Liver (tissue), 9 donors: ENCODE results near the gene DNAJC4. TPM values are rescaled to one million over a fixed set of nuclear protein-coding genes. Genes with fewer than 3 reads are reported as not detected.

ENCODE experiments used
- DNase-seq: peaks from one replicate; pipeline ENCODE4 v3.0.0-alpha.2; 2017; ENCODE audit warnings: low spot score
- H3K27ac ChIP-seq, 2 donors: one replicate each; pipeline ENCODE4 v1.7.0; 2013; ENCODE audit warnings: inconsistent platforms in 2 of 2, low read length in 2 of 2, control low read depth in 1 of 2, low read depth in 1 of 2, mild to moderate bottlenecking in 1 of 2
- H3K27me3 ChIP-seq, 4 donors: one replicate each; pipeline versions ENCODE4 v1.6.1 to v1.7.0; 2013; ENCODE audit warnings: low read length in 3 of 4, inconsistent platforms in 1 of 4, mild to moderate bottlenecking in 1 of 4, moderate library complexity in 1 of 4; ENCODE audit not compliant: control insufficient read depth in 4 of 4, insufficient read depth in 4 of 4
- H3K36me3 ChIP-seq, 4 donors: one replicate each; pipeline versions ENCODE4 v1.6.1 to v1.7.0; 2013; ENCODE audit warnings: low read length in 3 of 4, mild to moderate bottlenecking in 3 of 4, low read depth in 1 of 4, moderate library complexity in 1 of 4; ENCODE audit not compliant: control insufficient read depth in 4 of 4, insufficient read depth in 3 of 4
- H3K4me1 ChIP-seq, 4 donors: one replicate each; pipeline versions ENCODE4 v1.6.1 to v1.7.0; 2013; ENCODE audit warnings: low read length in 3 of 4, mild to moderate bottlenecking in 3 of 4, moderate library complexity in 1 of 4; ENCODE audit not compliant: control insufficient read depth in 4 of 4, insufficient read depth in 4 of 4
- H3K4me3 ChIP-seq, 3 donors: one replicate each; pipeline versions ENCODE4 v1.6.1 to v1.7.0; 2013; ENCODE audit warnings: low read length in 3 of 3, control low read depth in 1 of 3, low read depth in 1 of 3, mild to moderate bottlenecking in 1 of 3
- H3K9ac ChIP-seq, 2 donors: one replicate each; pipeline ENCODE4 v1.7.0; 2013; ENCODE audit warnings: low read length in 2 of 2, mild to moderate bottlenecking in 2 of 2, moderate library complexity in 2 of 2, control low read depth in 1 of 2, low read depth in 1 of 2
- H3K9me3 ChIP-seq, 4 donors: one replicate each; pipeline versions ENCODE4 v1.6.1 to v1.7.0; 2013; ENCODE audit warnings: low read length in 3 of 4; ENCODE audit not compliant: control insufficient read depth in 4 of 4
- EGR1 ChIP-seq, 2 donors: IDR thresholded peaks; 2 replicates each; pipeline ENCODE4 v1.6.1; 2016 to 2018; ENCODE audit warnings: antibody characterized with exemption in 2 of 2, low read depth in 2 of 2
- FOXA1 ChIP-seq: IDR thresholded peaks from 2 replicates; pipeline ENCODE4 v1.6.1; 2016; ENCODE audit warnings: antibody characterized with exemption
- FOXA2 ChIP-seq: IDR thresholded peaks from 2 replicates; pipeline ENCODE4 v1.6.1; 2016; ENCODE audit warnings: antibody characterized with exemption
- GABPA ChIP-seq, 2 donors: IDR thresholded peaks in 1 of 2; conservative IDR thresholded peaks in 1 of 2; 2 replicates each; pipeline ENCODE4 v1.6.1; 2016; ENCODE audit warnings: antibody characterized with exemption in 2 of 2, mild to moderate bottlenecking in 1 of 2, moderate library complexity in 1 of 2
- HNF4A ChIP-seq, 2 donors: conservative IDR thresholded peaks; 2 replicates each; pipeline ENCODE4 v1.6.1; 2016; ENCODE audit warnings: antibody characterized with exemption in 2 of 2, mild to moderate bottlenecking in 2 of 2
- HNF4G ChIP-seq: IDR thresholded peaks from 2 replicates; pipeline ENCODE4 v1.6.1; 2016; ENCODE audit warnings: antibody characterized with exemption
- JUND ChIP-seq, 2 donors: IDR thresholded peaks; 2 replicates each; pipeline ENCODE4 v1.6.1; 2016; ENCODE audit warnings: antibody characterized with exemption in 2 of 2
- NR2F2 ChIP-seq: IDR thresholded peaks from 2 replicates; pipeline ENCODE4 v1.6.1; 2016; ENCODE audit warnings: antibody characterized with exemption
- RAD21 ChIP-seq, 2 donors: IDR thresholded peaks; 2 replicates each; pipeline ENCODE4 v1.6.1; 2016; ENCODE audit warnings: antibody characterized with exemption in 2 of 2, mild to moderate bottlenecking in 2 of 2
- RXRA ChIP-seq, 2 donors: IDR thresholded peaks; 2 replicates each; pipeline ENCODE4 v1.6.1; 2017 to 2018; ENCODE audit warnings: antibody characterized with exemption in 2 of 2, mild to moderate bottlenecking in 1 of 2
- SP1 ChIP-seq: IDR thresholded peaks from 2 replicates; pipeline ENCODE4 v1.6.1; 2018; ENCODE audit warnings: antibody characterized with exemption, mild to moderate bottlenecking
- TAF1 ChIP-seq: conservative IDR thresholded peaks from 2 replicates; pipeline ENCODE4 v1.6.1; 2016; ENCODE audit warnings: antibody characterized with exemption, mild to moderate bottlenecking
- YY1 ChIP-seq: IDR thresholded peaks from 2 replicates; pipeline ENCODE4 v1.6.1; 2016; ENCODE audit warnings: antibody characterized with exemption, mild to moderate bottlenecking
- WGBS: extraction: QIAGEN DNeasy Blood & Tissue Kit; methylation state at CpG from one replicate; pipeline ENCODE4 v1.1.7; 2013; 5-methylcytosine and 5-hydroxymethylcytosine counted together
- polyA plus RNA-seq, 2 donors: library from polyadenylated mRNA; stranded (reverse) in 1 of 2; unstranded in 1 of 2; fragments of 200-250 nt in 1 of 2; fragments of >200 nt in 1 of 2; fragmentation: Nextera tagmentation in 1 of 2; extraction: Ambion mirVana in 1 of 2; gene quantifications; one replicate each; pipeline versions ENCODE4 v1.2.1 to v1.2.3, GENCODE V29; 2013 to 2015
- total RNA-seq, 2 donors: library from RNA; depleted of rRNA; stranded (reverse); fragments of >200 nt; gene quantifications; one replicate each; pipeline ENCODE4 v1.2.3, GENCODE V29; 2014
- TF ChIP-seq, protein P1 (sequence below): IDR thresholded peaks from 2 replicates; pipeline ENCODE4 v1.6.1; 2016; ENCODE audit warnings: antibody characterized with exemption
- TF ChIP-seq, protein P2 (sequence below): IDR thresholded peaks from 2 replicates; pipeline ENCODE4 v1.6.1; 2016; ENCODE audit warnings: antibody characterized with exemption
- TF ChIP-seq, protein P3 (sequence below): fragments of 150-350 bp; IDR thresholded peaks from 2 replicates; pipeline ENCODE4 v1.5.1; 2017; ENCODE audit warnings: improper control_type of control experiment, low read depth, low read length; ENCODE audit not compliant: missing input control
- TF ChIP-seq, protein P4 (sequence below): IDR thresholded peaks from 2 replicates; pipeline ENCODE4 v1.6.1; 2016; ENCODE audit warnings: antibody characterized with exemption
- TF ChIP-seq, protein P5 (sequence below): IDR thresholded peaks from 2 replicates; pipeline ENCODE4 v1.6.1; 2016; ENCODE audit warnings: antibody characterized with exemption, mild to moderate bottlenecking
- donor health status: healthy.
- donor health status: healthy.
- donor health status: healthy.
- donor health status: healthy.
- donor health status: healthy.

The DNAJC4 gene
- total and polyA plus RNA-seq, 4 donors: 8.5 to 25.9 (median 23.5) TPM

DNA sequence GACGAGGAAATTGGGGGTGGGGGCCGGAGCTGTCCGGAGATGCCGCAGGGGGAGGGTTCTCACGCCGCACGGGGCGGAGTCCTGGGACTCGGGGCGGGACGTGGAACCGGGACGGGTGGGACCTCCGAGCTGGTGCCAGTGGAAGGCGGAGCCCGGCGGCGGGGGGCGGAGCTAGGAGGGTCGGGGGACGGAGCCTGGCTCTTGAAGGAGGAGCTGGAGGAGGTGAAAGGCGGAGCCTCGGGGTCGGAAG lies 10.8 kb downstream of the DNAJC4 start:
- Histone ChIP-seq H3K4me3 (peak overlapping the region in 2 of 3 donors; percentile 54 to 74), H3K36me3 (peaks cover 0 to 6% (median 4%) of the 10 kb centered on the region in 4 donors), H3K9me3 (no peaks in the 10 kb centered on the region), H3K27ac (peak overlapping the region; percentile 97 to 99), H3K9ac (peak overlapping the region in 1 of 2 donors; percentile 62), H3K4me1 (peaks cover 21 to 59% (median 43%) of the 10 kb centered on the region in 4 donors), H3K27me3 (no peaks in the 10 kb centered on the region)
- WGBS: 2% methylated on average over 24 of the region's 24 CpGs
- TF ChIP-seq HNF4A (conservative IDR thresholded peaks at IDR 0.05) (peak in 1 of 2 donors; percentile 39), SP1 (peak; percentile 84)
- TF ChIP-seq, protein P1, sequence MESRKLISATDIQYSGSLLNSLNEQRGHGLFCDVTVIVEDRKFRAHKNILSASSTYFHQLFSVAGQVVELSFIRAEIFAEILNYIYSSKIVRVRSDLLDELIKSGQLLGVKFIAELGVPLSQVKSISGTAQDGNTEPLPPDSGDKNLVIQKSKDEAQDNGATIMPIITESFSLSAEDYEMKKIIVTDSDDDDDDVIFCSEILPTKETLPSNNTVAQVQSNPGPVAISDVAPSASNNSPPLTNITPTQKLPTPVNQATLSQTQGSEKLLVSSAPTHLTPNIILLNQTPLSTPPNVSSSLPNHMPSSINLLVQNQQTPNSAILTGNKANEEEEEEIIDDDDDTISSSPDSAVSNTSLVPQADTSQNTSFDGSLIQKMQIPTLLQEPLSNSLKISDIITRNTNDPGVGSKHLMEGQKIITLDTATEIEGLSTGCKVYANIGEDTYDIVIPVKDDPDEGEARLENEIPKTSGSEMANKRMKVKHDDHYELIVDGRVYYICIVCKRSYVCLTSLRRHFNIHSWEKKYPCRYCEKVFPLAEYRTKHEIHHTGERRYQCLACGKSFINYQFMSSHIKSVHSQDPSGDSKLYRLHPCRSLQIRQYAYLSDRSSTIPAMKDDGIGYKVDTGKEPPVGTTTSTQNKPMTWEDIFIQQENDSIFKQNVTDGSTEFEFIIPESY: no peak
- TF ChIP-seq, protein P2, sequence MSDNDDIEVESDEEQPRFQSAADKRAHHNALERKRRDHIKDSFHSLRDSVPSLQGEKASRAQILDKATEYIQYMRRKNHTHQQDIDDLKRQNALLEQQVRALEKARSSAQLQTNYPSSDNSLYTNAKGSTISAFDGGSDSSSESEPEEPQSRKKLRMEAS: no peak
- DNase-seq: peak; percentile 100

DNA sequence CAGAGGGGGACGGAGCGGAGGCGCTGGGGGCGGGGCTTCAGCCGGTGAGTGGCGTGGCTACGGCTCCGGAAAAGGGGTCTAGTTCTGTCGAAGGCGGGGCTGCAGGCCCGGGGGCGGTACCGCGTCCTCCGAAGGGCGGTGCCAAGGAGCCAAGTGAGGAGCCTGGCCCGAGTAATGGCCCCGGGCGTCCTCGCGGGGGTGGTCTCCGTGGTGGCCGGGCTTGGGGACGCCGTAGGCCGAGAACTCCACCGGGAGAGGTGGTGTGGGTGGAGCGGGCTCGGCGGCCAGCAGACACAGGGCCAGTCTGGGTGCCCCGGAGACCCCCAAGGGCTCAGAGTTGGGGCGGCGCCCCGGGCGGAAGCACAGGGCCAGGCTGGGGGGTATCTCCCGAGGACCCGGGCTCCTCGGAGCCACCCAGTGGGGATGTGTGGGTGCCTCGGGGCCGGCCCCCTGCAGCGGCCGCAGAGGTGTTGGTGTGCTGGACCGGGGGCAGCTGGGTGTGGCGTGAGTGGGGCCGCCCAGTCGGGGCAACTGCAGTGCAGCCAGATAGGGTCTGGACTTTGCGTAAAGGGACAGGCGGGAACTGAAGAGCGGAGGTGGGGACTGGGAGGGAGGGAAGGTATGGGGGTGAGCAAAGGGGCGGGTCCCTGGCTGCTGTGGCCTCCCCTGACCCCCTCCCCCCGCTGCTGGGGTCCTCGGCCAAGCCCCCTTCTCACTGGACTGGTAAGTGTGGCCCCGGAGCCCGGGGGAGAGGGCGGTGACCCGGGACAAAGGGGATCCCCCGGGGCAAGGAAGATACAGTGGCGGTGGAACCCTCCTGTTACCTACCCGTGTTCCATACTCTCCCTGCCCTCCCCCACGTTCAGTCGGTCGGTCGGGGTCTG lies 11.4 kb downstream of the DNAJC4 start:
- Histone ChIP-seq H3K36me3 (peaks cover 0 to 6% (median 4%) of the 10 kb centered on the region in 4 donors), H3K27me3 (no peaks in the 10 kb centered on the region), H3K4me3 (peak overlapping the region; percentile 74 to 94 (median 80)), H3K9me3 (no peaks in the 10 kb centered on the region), H3K9ac (peak overlapping the region in 1 of 2 donors; percentile 81), H3K4me1 (peaks cover 21 to 59% (median 43%) of the 10 kb centered on the region in 4 donors), H3K27ac (peak overlapping the region; percentile 97 to 99)
- TF ChIP-seq HNF4A (conservative IDR thresholded peaks at IDR 0.05) (no peak), NR2F2 (no peak), FOXA2 (peak; percentile 16), YY1 (peak; percentile 81), EGR1 (IDR thresholded peaks at IDR 0.05; ENCODE audit: low read depth in 2 of 2) (no peak), TAF1 (no peak), SP1 (peak; percentile 2), FOXA1 (no peak), JUND (IDR thresholded peaks at IDR 0.05) (peak in 1 of 2 donors; percentile 9), GABPA (IDR thresholded peaks at IDR 0.05 in 1 of 2, conservative IDR thresholded peaks at IDR 0.05 in 1 of 2) (no peak), HNF4G (no peak), RXRA (IDR thresholded peaks at IDR 0.05) (peak in 1 of 2 donors; percentile 44), RAD21 (IDR thresholded peaks at IDR 0.05) (no peak)
- TF ChIP-seq, protein P3, sequence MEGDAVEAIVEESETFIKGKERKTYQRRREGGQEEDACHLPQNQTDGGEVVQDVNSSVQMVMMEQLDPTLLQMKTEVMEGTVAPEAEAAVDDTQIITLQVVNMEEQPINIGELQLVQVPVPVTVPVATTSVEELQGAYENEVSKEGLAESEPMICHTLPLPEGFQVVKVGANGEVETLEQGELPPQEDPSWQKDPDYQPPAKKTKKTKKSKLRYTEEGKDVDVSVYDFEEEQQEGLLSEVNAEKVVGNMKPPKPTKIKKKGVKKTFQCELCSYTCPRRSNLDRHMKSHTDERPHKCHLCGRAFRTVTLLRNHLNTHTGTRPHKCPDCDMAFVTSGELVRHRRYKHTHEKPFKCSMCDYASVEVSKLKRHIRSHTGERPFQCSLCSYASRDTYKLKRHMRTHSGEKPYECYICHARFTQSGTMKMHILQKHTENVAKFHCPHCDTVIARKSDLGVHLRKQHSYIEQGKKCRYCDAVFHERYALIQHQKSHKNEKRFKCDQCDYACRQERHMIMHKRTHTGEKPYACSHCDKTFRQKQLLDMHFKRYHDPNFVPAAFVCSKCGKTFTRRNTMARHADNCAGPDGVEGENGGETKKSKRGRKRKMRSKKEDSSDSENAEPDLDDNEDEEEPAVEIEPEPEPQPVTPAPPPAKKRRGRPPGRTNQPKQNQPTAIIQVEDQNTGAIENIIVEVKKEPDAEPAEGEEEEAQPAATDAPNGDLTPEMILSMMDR: no peak
- TF ChIP-seq, protein P2: peak; percentile 66
- TF ChIP-seq, protein P4, sequence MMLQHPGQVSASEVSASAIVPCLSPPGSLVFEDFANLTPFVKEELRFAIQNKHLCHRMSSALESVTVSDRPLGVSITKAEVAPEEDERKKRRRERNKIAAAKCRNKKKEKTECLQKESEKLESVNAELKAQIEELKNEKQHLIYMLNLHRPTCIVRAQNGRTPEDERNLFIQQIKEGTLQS: no peak
- TF ChIP-seq, protein P1: no peak
- TF ChIP-seq, protein P5, sequence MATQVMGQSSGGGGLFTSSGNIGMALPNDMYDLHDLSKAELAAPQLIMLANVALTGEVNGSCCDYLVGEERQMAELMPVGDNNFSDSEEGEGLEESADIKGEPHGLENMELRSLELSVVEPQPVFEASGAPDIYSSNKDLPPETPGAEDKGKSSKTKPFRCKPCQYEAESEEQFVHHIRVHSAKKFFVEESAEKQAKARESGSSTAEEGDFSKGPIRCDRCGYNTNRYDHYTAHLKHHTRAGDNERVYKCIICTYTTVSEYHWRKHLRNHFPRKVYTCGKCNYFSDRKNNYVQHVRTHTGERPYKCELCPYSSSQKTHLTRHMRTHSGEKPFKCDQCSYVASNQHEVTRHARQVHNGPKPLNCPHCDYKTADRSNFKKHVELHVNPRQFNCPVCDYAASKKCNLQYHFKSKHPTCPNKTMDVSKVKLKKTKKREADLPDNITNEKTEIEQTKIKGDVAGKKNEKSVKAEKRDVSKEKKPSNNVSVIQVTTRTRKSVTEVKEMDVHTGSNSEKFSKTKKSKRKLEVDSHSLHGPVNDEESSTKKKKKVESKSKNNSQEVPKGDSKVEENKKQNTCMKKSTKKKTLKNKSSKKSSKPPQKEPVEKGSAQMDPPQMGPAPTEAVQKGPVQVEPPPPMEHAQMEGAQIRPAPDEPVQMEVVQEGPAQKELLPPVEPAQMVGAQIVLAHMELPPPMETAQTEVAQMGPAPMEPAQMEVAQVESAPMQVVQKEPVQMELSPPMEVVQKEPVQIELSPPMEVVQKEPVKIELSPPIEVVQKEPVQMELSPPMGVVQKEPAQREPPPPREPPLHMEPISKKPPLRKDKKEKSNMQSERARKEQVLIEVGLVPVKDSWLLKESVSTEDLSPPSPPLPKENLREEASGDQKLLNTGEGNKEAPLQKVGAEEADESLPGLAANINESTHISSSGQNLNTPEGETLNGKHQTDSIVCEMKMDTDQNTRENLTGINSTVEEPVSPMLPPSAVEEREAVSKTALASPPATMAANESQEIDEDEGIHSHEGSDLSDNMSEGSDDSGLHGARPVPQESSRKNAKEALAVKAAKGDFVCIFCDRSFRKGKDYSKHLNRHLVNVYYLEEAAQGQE: peak; percentile 31
- under 1% methylated on average over 63 of the region's 63 CpGs for WGBS
- peak; percentile 72 for DNase-seq
